WTC11 (cell line): ENCODE data around the gene RNASE7. TPM values are rescaled to one million over a fixed set of nuclear protein-coding genes. Genes with fewer than 3 reads are reported as not detected.

ENCODE experiments used
- ATAC-seq: fragments of 200-7000 bp; cut with Tn5 transposase; 2 replicates; pipeline ENCODE4 v1.10.0; 2021; ENCODE audit warnings: mild to moderate bottlenecking, moderate library complexity
- CTCF ChIA-PET: fragments of 300-600 bp; sonication (Branson Sonifier 250); formaldehyde crosslinking; loops from one replicate; lab custom pipeline; 2021; ENCODE audit warnings: antibody characterized with exemption; lab: Charles Lee
- POLR2A ChIA-PET: fragments of 350-600 bp; sonication (Branson Sonifier 250); formaldehyde crosslinking; loops from one replicate; lab custom pipeline; 2021; ENCODE audit warnings: antibody characterized with exemption; lab: Charles Lee
- DNase-seq: peaks from one replicate; pipeline ENCODE4 v3.0.0; 2021; ENCODE audit warnings: low spot score
- H3K27ac Mint-ChIP-seq: 2 replicates; pipeline ENCODE4 v1.8.0; 2021; ENCODE audit warnings: mixed read lengths
- H3K27me3 Mint-ChIP-seq: 2 replicates; pipeline ENCODE4 v1.8.0; 2021; ENCODE audit warnings: low read depth, mild to moderate bottlenecking, moderate library complexity, mixed read lengths
- H3K36me3 Mint-ChIP-seq: 2 replicates; pipeline ENCODE4 v1.8.0; 2021; ENCODE audit warnings: mixed read lengths
- H3K4me1 Mint-ChIP-seq: 2 replicates; pipeline ENCODE4 v1.8.0; 2022; ENCODE audit warnings: mixed read lengths
- H3K4me3 Mint-ChIP-seq: 2 replicates; pipeline ENCODE4 v1.8.0; 2021; ENCODE audit warnings: mild to moderate bottlenecking, moderate library complexity, mixed read lengths
- H3K9me3 Mint-ChIP-seq: 2 replicates; pipeline ENCODE4 v1.8.0; 2021; ENCODE audit warnings: mixed read lengths
- CBFB ChIP-seq: sonication (generic); formaldehyde crosslinking; IDR thresholded peaks from 2 replicates; pipeline ENCODE4 v1.8.1; 2022; ENCODE audit warnings: mild to moderate bottlenecking, low read depth, missing genetic modification reagents
- CREM ChIP-seq: sonication (generic); formaldehyde crosslinking; IDR thresholded peaks from 2 replicates; pipeline ENCODE4 v1.8.1; 2022; ENCODE audit warnings: mild to moderate bottlenecking, missing genetic modification reagents, moderate library complexity
- EMX1 ChIP-seq: fragments of 250-450 bp; sonication (Bioruptor Pico); IDR thresholded peaks from 2 replicates; pipeline ENCODE4 v1.8.0; 2021; ENCODE audit warnings: mild to moderate bottlenecking
- FOXJ3 ChIP-seq: sonication (generic); formaldehyde crosslinking; IDR thresholded peaks from 2 replicates; pipeline ENCODE4 v1.9.0; 2021; ENCODE audit warnings: missing genetic modification reagents, mild to moderate bottlenecking, borderline replicate concordance
- HMGA2 ChIP-seq: fragments of 250-450 bp; sonication (Bioruptor Pico); IDR thresholded peaks from 2 replicates; pipeline ENCODE4 v1.4.0; 2021; ENCODE audit warnings: mild to moderate bottlenecking, moderate library complexity
- IRF2 ChIP-seq: sonication (generic); formaldehyde crosslinking; IDR thresholded peaks from 2 replicates; pipeline ENCODE4 v1.8.0; 2022; ENCODE audit warnings: low read depth, missing genetic modification reagents, borderline replicate concordance
- KAT7 ChIP-seq: sonication (generic); formaldehyde crosslinking; IDR thresholded peaks from 2 replicates; pipeline ENCODE4 v1.8.1; 2023; ENCODE audit warnings: missing genetic modification reagents, mild to moderate bottlenecking, borderline replicate concordance
- NFYB ChIP-seq: sonication (generic); formaldehyde crosslinking; conservative IDR thresholded peaks from 2 replicates; pipeline ENCODE4 v1.8.0; 2022; ENCODE audit warnings: low read depth, missing genetic modification reagents
- PRDM15 ChIP-seq: sonication (generic); formaldehyde crosslinking; IDR thresholded peaks from 2 replicates; pipeline ENCODE4 v1.8.0; 2022; ENCODE audit warnings: missing genetic modification reagents
- PREB ChIP-seq: sonication (generic); formaldehyde crosslinking; IDR thresholded peaks from 2 replicates; pipeline ENCODE4 v1.8.1; 2022; ENCODE audit warnings: mild to moderate bottlenecking, missing genetic modification reagents, moderate library complexity, borderline replicate concordance
- SMAD4 ChIP-seq: sonication (generic); formaldehyde crosslinking; IDR thresholded peaks from 2 replicates; pipeline ENCODE4 v1.8.0; 2022; ENCODE audit warnings: mild to moderate bottlenecking, missing genetic modification reagents
- SOX15 ChIP-seq: fragments of 250-450 bp; sonication (Bioruptor Pico); IDR thresholded peaks from 2 replicates; pipeline ENCODE4 v1.9.0; 2021; ENCODE audit warnings: mild to moderate bottlenecking
- TP53 ChIP-seq: sonication (generic); formaldehyde crosslinking; IDR thresholded peaks from 2 replicates; pipeline ENCODE4 v1.8.1; 2023; ENCODE audit warnings: mild to moderate bottlenecking, missing genetic modification reagents
- ZNF138 ChIP-seq: sonication (generic); formaldehyde crosslinking; conservative IDR thresholded peaks from 2 replicates; pipeline ENCODE4 v1.8.1; 2022; ENCODE audit warnings: mild to moderate bottlenecking, moderate library complexity, missing genetic modification reagents
- total RNA-seq: library from RNA; stranded (reverse); gene quantifications from 3 replicates; pipeline ENCODE4 v1.2.3, GENCODE V29; 2021
- TF ChIP-seq, protein P1 (sequence below): sonication (generic); formaldehyde crosslinking; IDR thresholded peaks from 2 replicates; pipeline ENCODE4 v1.8.1; 2023; ENCODE audit warnings: mild to moderate bottlenecking, missing genetic modification reagents
- TF ChIP-seq, protein P2 (sequence below): sonication (generic); formaldehyde crosslinking; IDR thresholded peaks from 2 replicates; pipeline ENCODE4 v1.8.0; 2022; ENCODE audit warnings: mild to moderate bottlenecking, missing genetic modification reagents
- TF ChIP-seq, protein P3 (sequence below): sonication (generic); formaldehyde crosslinking; IDR thresholded peaks from 2 replicates; pipeline ENCODE4 v1.8.1; 2022; ENCODE audit warnings: low read depth, mild to moderate bottlenecking, moderate library complexity, missing genetic modification reagents, borderline replicate concordance
- TF ChIP-seq, protein P4 (sequence below): sonication (generic); formaldehyde crosslinking; IDR thresholded peaks from 2 replicates; pipeline ENCODE4 v1.8.1; 2023; ENCODE audit warnings: mild to moderate bottlenecking, missing genetic modification reagents

Gene RNASE7
- total RNA-seq, 1 experiment from 2014 or later = not detected

DNA sequence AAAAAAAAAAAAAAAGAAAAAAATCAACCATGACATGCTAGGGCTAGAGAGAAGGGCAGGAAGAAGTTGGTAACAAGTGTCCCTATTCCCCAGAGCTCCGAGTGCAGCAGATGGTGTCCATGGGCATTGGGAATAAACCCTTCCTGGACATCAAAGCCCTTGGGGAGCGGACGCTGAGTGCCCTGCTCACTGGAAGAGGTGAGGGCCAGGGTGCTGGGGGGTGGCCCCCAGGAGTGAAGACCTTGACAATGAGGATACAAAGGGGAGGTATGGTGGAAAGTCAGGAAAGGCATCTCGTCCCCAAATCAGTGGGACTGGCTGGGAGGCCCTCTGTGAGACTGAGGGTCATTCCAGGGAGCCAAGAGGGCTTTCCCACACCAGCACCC, 44.7 kb downstream of the RNASE7 start (continued):
- TF ChIP-seq, protein P1, sequence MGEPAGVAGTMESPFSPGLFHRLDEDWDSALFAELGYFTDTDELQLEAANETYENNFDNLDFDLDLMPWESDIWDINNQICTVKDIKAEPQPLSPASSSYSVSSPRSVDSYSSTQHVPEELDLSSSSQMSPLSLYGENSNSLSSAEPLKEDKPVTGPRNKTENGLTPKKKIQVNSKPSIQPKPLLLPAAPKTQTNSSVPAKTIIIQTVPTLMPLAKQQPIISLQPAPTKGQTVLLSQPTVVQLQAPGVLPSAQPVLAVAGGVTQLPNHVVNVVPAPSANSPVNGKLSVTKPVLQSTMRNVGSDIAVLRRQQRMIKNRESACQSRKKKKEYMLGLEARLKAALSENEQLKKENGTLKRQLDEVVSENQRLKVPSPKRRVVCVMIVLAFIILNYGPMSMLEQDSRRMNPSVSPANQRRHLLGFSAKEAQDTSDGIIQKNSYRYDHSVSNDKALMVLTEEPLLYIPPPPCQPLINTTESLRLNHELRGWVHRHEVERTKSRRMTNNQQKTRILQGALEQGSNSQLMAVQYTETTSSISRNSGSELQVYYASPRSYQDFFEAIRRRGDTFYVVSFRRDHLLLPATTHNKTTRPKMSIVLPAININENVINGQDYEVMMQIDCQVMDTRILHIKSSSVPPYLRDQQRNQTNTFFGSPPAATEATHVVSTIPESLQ (CRISPR knock-in tag) = no peak
- TF ChIP-seq, all 79 proteins: peak for 0

- ChIA-PET POLR2A (interaction anchor here (0.8 to 2.1 kb wide), 6 partner anchors 10 to 48 kb away, joined by 3 to 23 read pairs (median 4); partner anchors contain the start of gene ARHGEF40), CTCF (interaction anchor here (0.9 to 7.9 kb wide), 8 partner anchors 17 to 116 kb away, joined by 3 to 132 read pairs (median 14); partner anchors contain the start of gene ARHGEF40)
- peaks cover 65% of the 10 kb centered on the region for H3K36me3 Mint-ChIP-seq
- H3K27ac Mint-ChIP-seq = 0 out of 2 replicates have a peak overlapping the region, but pooled peaks have one; percentile 72
- ATAC-seq (peak; percentile 52), DNase-seq (peak; percentile 34)
- H3K27me3 Mint-ChIP-seq = no peaks in the 10 kb centered on the region
- TF ChIP-seq IRF2 (CRISPR knock-in tag) = no peak
- no peak for TF ChIP-seq NFYB (CRISPR knock-in tag)
- 0 out of 2 replicates have a peak, but pooled peaks have one; percentile 57 for TF ChIP-seq EMX1 (CRISPR knock-in tag)
- H3K9me3 Mint-ChIP-seq = no peaks in the 10 kb centered on the region
- no peak overlapping the region for H3K4me3 Mint-ChIP-seq
- peaks cover 28% of the 10 kb centered on the region for H3K4me1 Mint-ChIP-seq
Observed at GRCh38 chr14:21087294-21088091, 45.3 kb downstream of the RNASE7 start.

GRCh38 chr14:21088687-21089086, 46.5 kb downstream of the RNASE7 start:
- Mint-ChIP-seq H3K4me3 (no peak overlapping the region), H3K27me3 (no peaks in the 10 kb centered on the region)
- POLR2A ChIA-PET = interaction anchor here (2.1 kb wide), 1 partner anchor 18 kb away, joined by 23 read pairs; the partner anchor contains the start of gene ARHGEF40
- TF ChIP-seq TP53 (CRISPR knock-in tag) = no peak
- no peak for TF ChIP-seq FOXJ3 (CRISPR knock-in tag)
- no peak for TF ChIP-seq PREB (CRISPR knock-in tag)
- TF ChIP-seq CREM = no peak
- TF ChIP-seq EMX1 (CRISPR knock-in tag) = no peak
- no peak for TF ChIP-seq SMAD4 (CRISPR knock-in tag)
- no peak for TF ChIP-seq SOX15 (CRISPR knock-in tag)
- TF ChIP-seq, protein P2, sequence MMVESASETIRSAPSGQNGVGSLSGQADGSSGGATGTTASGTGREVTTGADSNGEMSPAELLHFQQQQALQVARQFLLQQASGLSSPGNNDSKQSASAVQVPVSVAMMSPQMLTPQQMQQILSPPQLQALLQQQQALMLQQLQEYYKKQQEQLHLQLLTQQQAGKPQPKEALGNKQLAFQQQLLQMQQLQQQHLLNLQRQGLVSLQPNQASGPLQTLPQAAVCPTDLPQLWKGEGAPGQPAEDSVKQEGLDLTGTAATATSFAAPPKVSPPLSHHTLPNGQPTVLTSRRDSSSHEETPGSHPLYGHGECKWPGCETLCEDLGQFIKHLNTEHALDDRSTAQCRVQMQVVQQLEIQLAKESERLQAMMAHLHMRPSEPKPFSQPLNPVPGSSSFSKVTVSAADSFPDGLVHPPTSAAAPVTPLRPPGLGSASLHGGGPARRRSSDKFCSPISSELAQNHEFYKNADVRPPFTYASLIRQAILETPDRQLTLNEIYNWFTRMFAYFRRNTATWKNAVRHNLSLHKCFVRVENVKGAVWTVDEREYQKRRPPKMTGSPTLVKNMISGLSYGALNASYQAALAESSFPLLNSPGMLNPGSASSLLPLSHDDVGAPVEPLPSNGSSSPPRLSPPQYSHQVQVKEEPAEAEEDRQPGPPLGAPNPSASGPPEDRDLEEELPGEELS (CRISPR knock-in tag) = no peak
- TF ChIP-seq, protein P3, sequence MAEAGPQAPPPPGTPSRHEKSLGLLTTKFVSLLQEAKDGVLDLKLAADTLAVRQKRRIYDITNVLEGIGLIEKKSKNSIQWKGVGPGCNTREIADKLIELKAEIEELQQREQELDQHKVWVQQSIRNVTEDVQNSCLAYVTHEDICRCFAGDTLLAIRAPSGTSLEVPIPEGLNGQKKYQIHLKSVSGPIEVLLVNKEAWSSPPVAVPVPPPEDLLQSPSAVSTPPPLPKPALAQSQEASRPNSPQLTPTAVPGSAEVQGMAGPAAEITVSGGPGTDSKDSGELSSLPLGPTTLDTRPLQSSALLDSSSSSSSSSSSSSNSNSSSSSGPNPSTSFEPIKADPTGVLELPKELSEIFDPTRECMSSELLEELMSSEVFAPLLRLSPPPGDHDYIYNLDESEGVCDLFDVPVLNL (CRISPR knock-in tag) = no peak
- TF ChIP-seq HMGA2 (CRISPR knock-in tag) = no peak
- TF ChIP-seq CBFB (CRISPR knock-in tag) = no peak
- no peak for TF ChIP-seq PRDM15 (CRISPR knock-in tag)
- TF ChIP-seq, protein P4, sequence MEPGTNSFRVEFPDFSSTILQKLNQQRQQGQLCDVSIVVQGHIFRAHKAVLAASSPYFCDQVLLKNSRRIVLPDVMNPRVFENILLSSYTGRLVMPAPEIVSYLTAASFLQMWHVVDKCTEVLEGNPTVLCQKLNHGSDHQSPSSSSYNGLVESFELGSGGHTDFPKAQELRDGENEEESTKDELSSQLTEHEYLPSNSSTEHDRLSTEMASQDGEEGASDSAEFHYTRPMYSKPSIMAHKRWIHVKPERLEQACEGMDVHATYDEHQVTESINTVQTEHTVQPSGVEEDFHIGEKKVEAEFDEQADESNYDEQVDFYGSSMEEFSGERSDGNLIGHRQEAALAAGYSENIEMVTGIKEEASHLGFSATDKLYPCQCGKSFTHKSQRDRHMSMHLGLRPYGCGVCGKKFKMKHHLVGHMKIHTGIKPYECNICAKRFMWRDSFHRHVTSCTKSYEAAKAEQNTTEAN = no peak
- no peak for TF ChIP-seq ZNF138 (CRISPR knock-in tag)
- no peak for TF ChIP-seq KAT7

More at GRCh38 chr14:21088687-21089086, 46.5 kb downstream of the RNASE7 start:
- peaks cover 67% of the 10 kb centered on the region for H3K36me3 Mint-ChIP-seq
- DNase-seq (no peak), ATAC-seq (no peak)
- CTCF ChIA-PET = interaction anchor here (2.0 to 7.9 kb wide), 6 partner anchors 9 to 74 kb away, joined by 5 to 132 read pairs (median 43); partner anchors contain the start of genes ARHGEF40 and ZNF219
- no peaks in the 10 kb centered on the region for H3K9me3 Mint-ChIP-seq
- H3K27ac Mint-ChIP-seq = no peak overlapping the region; the same call in 1 of the 2 replicates
- H3K4me1 Mint-ChIP-seq = peaks cover 40% of the 10 kb centered on the region
